CD14-positive monocyte (primary cell): Measurements from ENCODE around the gene CCR8. TPM values are rescaled to one million over a fixed set of nuclear protein-coding genes. Genes with fewer than 3 reads are reported as not detected.
"Not testable (repeated sequence)": the region's sequence is repeated elsewhere in the genome, so short reads cannot be mapped to it uniquely, and the experiment has no call there.

Experiments used
- DNase-seq, 3 donors: peaks; one replicate each; pipeline ENCODE4 v3.0.0-alpha.2; 2011 to 2022
- H2AFZ ChIP-seq: 2 replicates; pipeline ENCODE4 v1.6.0; 2012; ENCODE audit warnings: mild to moderate bottlenecking, low read depth, low read length, inconsistent platforms; ENCODE audit not compliant: insufficient read depth, poor library complexity, severe bottlenecking
- H3K27ac ChIP-seq, 2 donors: 1 replicate in 1 of 2; 2 replicates in 1 of 2; pipeline ENCODE4 v1.5.1; 2012 to 2013; ENCODE audit warnings: low read length in 2 of 2, control low read depth in 1 of 2, inconsistent platforms in 1 of 2, low read depth in 1 of 2, mild to moderate bottlenecking in 1 of 2
- H3K27me3 ChIP-seq, 2 donors: one replicate each; pipeline versions ENCODE4 v1.6.0 to v1.6.1; 2011 to 2013; ENCODE audit warnings: low read length in 2 of 2; ENCODE audit not compliant: control insufficient read depth in 2 of 2, insufficient read depth in 2 of 2
- H3K36me3 ChIP-seq, 2 donors: replicated peaks in 1 of 2; 1 replicate in 1 of 2; 2 replicates in 1 of 2; pipeline versions ENCODE4 v1.5.1 to v1.6.1; 2012 to 2013; ENCODE audit warnings: low read length in 2 of 2, control low read depth in 1 of 2, inconsistent platforms in 1 of 2, mild to moderate bottlenecking in 1 of 2; ENCODE audit not compliant: insufficient read depth in 2 of 2, control insufficient read depth in 1 of 2
- H3K4me1 ChIP-seq, 2 donors: 1 replicate in 1 of 2; 2 replicates in 1 of 2; pipeline versions ENCODE4 v1.5.1 to v1.6.1; 2012 to 2013; ENCODE audit warnings: low read length in 2 of 2, control low read depth in 1 of 2, inconsistent platforms in 1 of 2, mild to moderate bottlenecking in 1 of 2, moderate library complexity in 1 of 2; ENCODE audit not compliant: insufficient read depth in 2 of 2, control insufficient read depth in 1 of 2
- H3K4me2 ChIP-seq: replicated peaks from 2 replicates; pipeline ENCODE3; 2012; ENCODE audit warnings: low read length, moderate library complexity, mild to moderate bottlenecking; ENCODE audit not compliant: poor library complexity, severe bottlenecking; ENCODE audit errors: extremely low read depth
- H3K4me3 ChIP-seq, 3 experiments: fragments of 200-600 bp in 1 of 3; sonication (generic) in 1 of 3; replicated peaks in 1 of 3; 1 replicate in 2 of 3; 2 replicates in 1 of 3; pipeline ENCODE4 v1.5.1; 2011 to 2013; ENCODE audit warnings: low read length in 3 of 3, mild to moderate bottlenecking in 3 of 3, control low read depth in 2 of 3, low read depth in 2 of 3, inconsistent platforms in 1 of 3, moderate library complexity in 1 of 3
- H3K79me2 ChIP-seq: 2 replicates; pipeline ENCODE4 v1.6.0; 2012; ENCODE audit warnings: mild to moderate bottlenecking, control low read depth, inconsistent platforms, low read length, moderate library complexity; ENCODE audit not compliant: insufficient read depth
- H3K9ac ChIP-seq: 2 replicates; pipeline ENCODE4 v1.6.0; 2017; ENCODE audit warnings: low read length, mild to moderate bottlenecking; ENCODE audit not compliant: insufficient read depth, poor library complexity, severe bottlenecking
- H3K9me3 ChIP-seq, 2 donors: replicated peaks in 1 of 2; 1 replicate in 1 of 2; 2 replicates in 1 of 2; pipeline versions ENCODE4 v1.5.1 to v1.6.1; 2012 to 2013; ENCODE audit warnings: low read length in 2 of 2, control low read depth in 1 of 2; ENCODE audit not compliant: control insufficient read depth in 1 of 2, insufficient read depth in 1 of 2
- H4K20me1 ChIP-seq: 2 replicates; pipeline ENCODE4 v1.6.0; 2012; ENCODE audit warnings: mild to moderate bottlenecking, low read length, control low read depth, moderate library complexity; ENCODE audit not compliant: insufficient read depth
- H3K27ac Mint-ChIP-seq, 7 donors: one replicate each; pipeline ENCODE4 v1.8.0; 2020; ENCODE audit warnings: mild to moderate bottlenecking in 7 of 7, mixed read lengths in 7 of 7, moderate library complexity in 6 of 7, inconsistent platforms in 2 of 7
- H3K27me3 Mint-ChIP-seq, 3 donors: one replicate each; pipeline ENCODE4 v1.8.0; 2021 to 2022; ENCODE audit warnings: low read depth in 3 of 3, mild to moderate bottlenecking in 3 of 3, mixed read lengths in 3 of 3, moderate library complexity in 3 of 3, inconsistent platforms in 1 of 3
- H3K36me3 Mint-ChIP-seq, 2 donors: one replicate each; pipeline ENCODE4 v1.8.0; 2020; ENCODE audit warnings: mixed read lengths in 2 of 2, inconsistent platforms in 1 of 2, mild to moderate bottlenecking in 1 of 2
- H3K4me1 Mint-ChIP-seq: one replicate; pipeline ENCODE4 v1.8.0; 2020; ENCODE audit warnings: mild to moderate bottlenecking, mixed read lengths
- H3K4me3 Mint-ChIP-seq, 2 donors: one replicate each; pipeline ENCODE4 v1.8.0; 2020; ENCODE audit warnings: mild to moderate bottlenecking in 2 of 2, mixed read lengths in 2 of 2, moderate library complexity in 1 of 2
- H3K9me3 Mint-ChIP-seq, 7 donors: one replicate each; pipeline ENCODE4 v1.8.0; 2020 to 2022; ENCODE audit warnings: mixed read lengths in 7 of 7, mild to moderate bottlenecking in 6 of 7, moderate library complexity in 6 of 7, inconsistent platforms in 2 of 7
- WGBS: methylation state at CpG from one replicate; pipeline ENCODE4 v1.1.5; 2013; ENCODE audit warnings: missing lambda C conversion rate; ENCODE audit not compliant: insufficient coverage; 5-methylcytosine and 5-hydroxymethylcytosine counted together
- intact Hi-C, 2 donors: fragments of 100-400 bp; cut with micrococcal nuclease; formaldehyde crosslinking; loops; one replicate each; pipeline versions ENCODE4 v1.15.0 to v1.15.1; 2023
- polyA plus RNA-seq, 3 donors: library from polyadenylated mRNA; depleted of rRNA in 1 of 3; unstranded in 2 of 3; stranded (reverse) in 1 of 3; fragments of 300-500 nt in 2 of 3; fragments of >200 nt in 1 of 3; fragmentation: Illumina TruSeq in 2 of 3; gene quantifications; 1 replicate in 2 of 3; 2 replicates in 1 of 3; pipeline ENCODE4 v1.2.3, GENCODE V29; 2012 to 2021
- TF ChIP-seq, protein P1 (sequence below): fragments of 200-600 bp; IDR thresholded peaks from one replicate; pipeline ENCODE4 v1.8.0; 2022; ENCODE audit warnings: antibody characterized with exemption, mild to moderate bottlenecking

CCR8 gene
- polyA plus RNA-seq, 3 donors, result not detected

GRCh38 chr3:39319249-39319648, 10.3 kb upstream of the CCR8 start:
- intact Hi-C loops, result no loop called here
- H3K9ac ChIP-seq, result no peak overlapping the region
- no peak overlapping the region for H2AFZ ChIP-seq
- H3K79me2 ChIP-seq, result no peaks in the 10 kb centered on the region
- Mint-ChIP-seq H3K4me3 (no peak overlapping the region), H3K9me3 (peaks cover 5 to 18% (median 10%) of the 10 kb centered on the region in 7 donors), H3K36me3 (no peaks in the 10 kb centered on the region), H3K4me1 (peaks cover 7% of the 10 kb centered on the region), H3K27me3 (peaks cover 2 to 3% (median 2%) of the 10 kb centered on the region in 3 donors), H3K27ac (no peak overlapping the region)
- H3K36me3 ChIP-seq, result no peaks in the 10 kb centered on the region
- no peaks in the 10 kb centered on the region for H3K27me3 ChIP-seq
- TF ChIP-seq, protein P1, sequence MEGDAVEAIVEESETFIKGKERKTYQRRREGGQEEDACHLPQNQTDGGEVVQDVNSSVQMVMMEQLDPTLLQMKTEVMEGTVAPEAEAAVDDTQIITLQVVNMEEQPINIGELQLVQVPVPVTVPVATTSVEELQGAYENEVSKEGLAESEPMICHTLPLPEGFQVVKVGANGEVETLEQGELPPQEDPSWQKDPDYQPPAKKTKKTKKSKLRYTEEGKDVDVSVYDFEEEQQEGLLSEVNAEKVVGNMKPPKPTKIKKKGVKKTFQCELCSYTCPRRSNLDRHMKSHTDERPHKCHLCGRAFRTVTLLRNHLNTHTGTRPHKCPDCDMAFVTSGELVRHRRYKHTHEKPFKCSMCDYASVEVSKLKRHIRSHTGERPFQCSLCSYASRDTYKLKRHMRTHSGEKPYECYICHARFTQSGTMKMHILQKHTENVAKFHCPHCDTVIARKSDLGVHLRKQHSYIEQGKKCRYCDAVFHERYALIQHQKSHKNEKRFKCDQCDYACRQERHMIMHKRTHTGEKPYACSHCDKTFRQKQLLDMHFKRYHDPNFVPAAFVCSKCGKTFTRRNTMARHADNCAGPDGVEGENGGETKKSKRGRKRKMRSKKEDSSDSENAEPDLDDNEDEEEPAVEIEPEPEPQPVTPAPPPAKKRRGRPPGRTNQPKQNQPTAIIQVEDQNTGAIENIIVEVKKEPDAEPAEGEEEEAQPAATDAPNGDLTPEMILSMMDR, result no peak
- H3K9me3 ChIP-seq, result peaks cover 0 to 7% of the 10 kb centered on the region in 2 donors
- DNase-seq, result no peak
- H4K20me1 ChIP-seq, result no peaks in the 10 kb centered on the region
- no peak overlapping the region for H3K4me2 ChIP-seq
- H3K27ac ChIP-seq, result no peak overlapping the region
- H3K4me1 ChIP-seq, result no peaks in the 10 kb centered on the region
- no peak overlapping the region for H3K4me3 ChIP-seq

DNA sequence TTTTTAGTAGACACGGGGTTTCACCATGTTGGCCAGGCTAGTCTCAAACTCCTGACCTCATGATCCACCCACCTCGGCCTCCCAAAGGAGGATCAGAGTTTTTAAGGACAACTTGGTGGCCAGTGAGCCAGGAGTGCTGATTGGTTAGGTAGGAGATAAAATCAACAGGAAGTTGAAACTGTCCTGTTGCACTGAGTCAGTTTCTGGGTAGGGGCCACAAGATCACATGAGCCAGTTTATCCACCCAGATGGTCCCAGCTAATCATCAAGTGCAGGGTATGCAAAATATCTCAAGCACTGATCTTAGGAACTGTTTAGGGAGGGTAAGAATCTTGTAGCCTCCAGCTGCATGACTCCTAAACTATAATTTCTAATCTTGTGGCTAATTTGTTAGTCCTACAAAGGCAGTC, 7.9 kb upstream of the CCR8 start:
- H3K4me3 Mint-ChIP-seq, H3K27me3 Mint-ChIP-seq, H3K36me3 Mint-ChIP-seq, H2AFZ ChIP-seq, H3K9ac ChIP-seq, H3K27ac Mint-ChIP-seq, H4K20me1 ChIP-seq, H3K9me3 Mint-ChIP-seq, H3K9me3 ChIP-seq, H3K4me1 Mint-ChIP-seq, H3K79me2 ChIP-seq, H3K36me3 ChIP-seq, DNase-seq, H3K4me3 ChIP-seq, H3K4me1 ChIP-seq, H3K27me3 ChIP-seq, intact Hi-C loops, H3K27ac ChIP-seq, H3K4me2 ChIP-seq: not testable (repeated sequence)
- WGBS, result 100% methylated on average over 1 of the region's 2 CpGs

DNA sequence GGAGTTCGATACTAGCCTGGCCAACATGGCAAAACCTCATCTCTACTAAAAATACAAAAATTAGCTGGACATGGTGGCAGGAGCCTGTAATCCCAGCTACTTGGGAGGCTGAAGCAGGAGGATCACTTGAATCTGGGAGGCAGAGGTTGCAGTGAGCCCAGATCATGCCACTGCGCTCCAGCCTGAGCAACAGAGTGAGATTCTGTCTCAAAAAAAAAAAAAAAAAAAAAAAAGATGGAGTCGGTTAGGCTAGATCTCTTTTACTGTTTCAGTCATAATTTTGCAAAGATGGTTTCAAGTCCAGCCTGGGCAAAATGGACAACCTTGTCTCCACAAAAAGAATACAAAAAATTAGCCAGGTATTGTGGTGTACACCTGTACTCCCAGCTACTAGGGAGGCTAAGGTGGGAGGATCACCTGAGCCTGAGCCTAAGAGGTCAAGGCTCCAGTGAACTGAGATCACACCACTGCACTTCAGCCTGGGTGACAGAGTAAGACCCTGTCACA, 7.2 kb upstream of the CCR8 start:
- not testable (repeated sequence) for H3K36me3 Mint-ChIP-seq, H3K27ac ChIP-seq

More for the DNA sequence above, 7.2 kb upstream of the CCR8 start:
- intact Hi-C loops, DNase-seq, H3K4me3 ChIP-seq, H3K27me3 ChIP-seq, H2AFZ ChIP-seq, H3K4me3 Mint-ChIP-seq, H4K20me1 ChIP-seq, H3K27me3 Mint-ChIP-seq, H3K9ac ChIP-seq, H3K4me1 ChIP-seq, H3K27ac Mint-ChIP-seq, H3K9me3 ChIP-seq, H3K79me2 ChIP-seq, H3K4me1 Mint-ChIP-seq, H3K9me3 Mint-ChIP-seq, H3K4me2 ChIP-seq, H3K36me3 ChIP-seq: not testable (repeated sequence)
- WGBS, result 100% methylated on average over 1 of the region's 3 CpGs
